AG20443 (cell line): ENCODE data around the gene GEMIN4.

Source experiments
- DNase-seq: peaks from one replicate; pipeline ENCODE4 v3.0.0; 2012; ENCODE audit warnings: low spot score, mixed read lengths

GEMIN4 gene

GRCh38 chr17:740240-741017 lies 11.6 kb downstream of the GEMIN4 start:
- DNase-seq, result no peak

GRCh38 chr17:737561-738113 lies 14.4 kb downstream of the GEMIN4 start:
- no peak for DNase-seq

- no peak for DNase-seq
Observed at GRCh38 chr17:733743-734142, 18.3 kb downstream of the GEMIN4 start.

GRCh38 chr17:732902-733720 lies 19.0 kb downstream of the GEMIN4 start:
- DNase-seq, result peak; percentile 71

- DNase-seq, result peak; percentile 95
Observed at GRCh38 chr17:732067-732901, 19.8 kb downstream of the GEMIN4 start, which contains the start of gene TLCD3A. Gene TLCD3A, plus strand, starts transcription at chr17:732596. Its CDS starts 52 bp downstream, at chr17:732648.

- DNase-seq, result no peak
Observed at GRCh38 chr17:731644-732066, 20.4 kb downstream of the GEMIN4 start.

GRCh38 chr17:728911-729310 lies 23.2 kb downstream of the GEMIN4 start:
- no peak for DNase-seq

GRCh38 chr17:726271-726919 lies 25.7 kb downstream of the GEMIN4 start:
- DNase-seq, result no peak

- DNase-seq, result no peak
Observed at GRCh38 chr17:725746-726145, 26.3 kb downstream of the GEMIN4 start.

GRCh38 chr17:725084-725483 lies 27.0 kb downstream of the GEMIN4 start:
- no peak for DNase-seq

- DNase-seq, result no peak
Observed at GRCh38 chr17:721540-721937, 30.5 kb downstream of the GEMIN4 start.

GRCh38 chr17:720706-721539 lies 31.1 kb downstream of the GEMIN4 start:
- DNase-seq, result no peak

GRCh38 chr17:718075-718474 lies 34.0 kb downstream of the GEMIN4 start:
- no peak for DNase-seq

GRCh38 chr17:708132-708531 lies 43.9 kb downstream of the GEMIN4 start:
- no peak for DNase-seq

GRCh38 chr17:705863-706262 lies 46.2 kb downstream of the GEMIN4 start:
- no peak for DNase-seq

- DNase-seq, result no peak
Observed at GRCh38 chr17:705011-705410, 47.1 kb downstream of the GEMIN4 start.

GRCh38 chr17:704111-704864 lies 47.8 kb downstream of the GEMIN4 start:
- DNase-seq, result no peak

GRCh38 chr17:703081-703875 lies 48.8 kb downstream of the GEMIN4 start:
- DNase-seq, result no peak
